ENCODE measurements around the gene BABAM1. TPM values are rescaled to one million over a fixed set of nuclear protein-coding genes. Genes with fewer than 3 reads are reported as not detected.

Gene BABAM1
- total and polyA plus RNA-seq, 9 of the 15 experiments (the other 6 are each of a cell fraction or from before 2014, with no cell fraction given): 14.7 to 160 (median 113) TPM

DNA sequence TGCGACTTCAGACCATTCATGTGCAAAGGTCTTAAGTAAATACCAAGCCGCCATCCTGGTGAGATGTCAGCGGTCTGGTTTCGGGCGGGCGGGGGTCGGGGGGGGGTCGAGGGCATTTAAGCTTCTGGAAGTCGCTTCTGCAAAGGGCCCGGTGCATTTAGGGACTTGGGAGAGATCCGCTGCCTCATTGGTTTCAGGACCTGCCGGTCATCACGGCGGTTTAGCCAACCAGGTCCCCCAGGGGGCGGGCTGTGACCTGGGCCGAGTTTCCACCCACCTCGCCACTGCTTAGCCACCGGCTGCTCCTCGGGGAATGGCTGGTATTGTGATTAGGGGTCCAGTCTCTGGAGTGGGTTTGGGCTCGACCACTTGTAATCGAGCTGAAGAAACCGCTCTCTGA lies 22.2 kb downstream of the BABAM1 start (continued):
- TF ChIP-seq, protein P1, sequence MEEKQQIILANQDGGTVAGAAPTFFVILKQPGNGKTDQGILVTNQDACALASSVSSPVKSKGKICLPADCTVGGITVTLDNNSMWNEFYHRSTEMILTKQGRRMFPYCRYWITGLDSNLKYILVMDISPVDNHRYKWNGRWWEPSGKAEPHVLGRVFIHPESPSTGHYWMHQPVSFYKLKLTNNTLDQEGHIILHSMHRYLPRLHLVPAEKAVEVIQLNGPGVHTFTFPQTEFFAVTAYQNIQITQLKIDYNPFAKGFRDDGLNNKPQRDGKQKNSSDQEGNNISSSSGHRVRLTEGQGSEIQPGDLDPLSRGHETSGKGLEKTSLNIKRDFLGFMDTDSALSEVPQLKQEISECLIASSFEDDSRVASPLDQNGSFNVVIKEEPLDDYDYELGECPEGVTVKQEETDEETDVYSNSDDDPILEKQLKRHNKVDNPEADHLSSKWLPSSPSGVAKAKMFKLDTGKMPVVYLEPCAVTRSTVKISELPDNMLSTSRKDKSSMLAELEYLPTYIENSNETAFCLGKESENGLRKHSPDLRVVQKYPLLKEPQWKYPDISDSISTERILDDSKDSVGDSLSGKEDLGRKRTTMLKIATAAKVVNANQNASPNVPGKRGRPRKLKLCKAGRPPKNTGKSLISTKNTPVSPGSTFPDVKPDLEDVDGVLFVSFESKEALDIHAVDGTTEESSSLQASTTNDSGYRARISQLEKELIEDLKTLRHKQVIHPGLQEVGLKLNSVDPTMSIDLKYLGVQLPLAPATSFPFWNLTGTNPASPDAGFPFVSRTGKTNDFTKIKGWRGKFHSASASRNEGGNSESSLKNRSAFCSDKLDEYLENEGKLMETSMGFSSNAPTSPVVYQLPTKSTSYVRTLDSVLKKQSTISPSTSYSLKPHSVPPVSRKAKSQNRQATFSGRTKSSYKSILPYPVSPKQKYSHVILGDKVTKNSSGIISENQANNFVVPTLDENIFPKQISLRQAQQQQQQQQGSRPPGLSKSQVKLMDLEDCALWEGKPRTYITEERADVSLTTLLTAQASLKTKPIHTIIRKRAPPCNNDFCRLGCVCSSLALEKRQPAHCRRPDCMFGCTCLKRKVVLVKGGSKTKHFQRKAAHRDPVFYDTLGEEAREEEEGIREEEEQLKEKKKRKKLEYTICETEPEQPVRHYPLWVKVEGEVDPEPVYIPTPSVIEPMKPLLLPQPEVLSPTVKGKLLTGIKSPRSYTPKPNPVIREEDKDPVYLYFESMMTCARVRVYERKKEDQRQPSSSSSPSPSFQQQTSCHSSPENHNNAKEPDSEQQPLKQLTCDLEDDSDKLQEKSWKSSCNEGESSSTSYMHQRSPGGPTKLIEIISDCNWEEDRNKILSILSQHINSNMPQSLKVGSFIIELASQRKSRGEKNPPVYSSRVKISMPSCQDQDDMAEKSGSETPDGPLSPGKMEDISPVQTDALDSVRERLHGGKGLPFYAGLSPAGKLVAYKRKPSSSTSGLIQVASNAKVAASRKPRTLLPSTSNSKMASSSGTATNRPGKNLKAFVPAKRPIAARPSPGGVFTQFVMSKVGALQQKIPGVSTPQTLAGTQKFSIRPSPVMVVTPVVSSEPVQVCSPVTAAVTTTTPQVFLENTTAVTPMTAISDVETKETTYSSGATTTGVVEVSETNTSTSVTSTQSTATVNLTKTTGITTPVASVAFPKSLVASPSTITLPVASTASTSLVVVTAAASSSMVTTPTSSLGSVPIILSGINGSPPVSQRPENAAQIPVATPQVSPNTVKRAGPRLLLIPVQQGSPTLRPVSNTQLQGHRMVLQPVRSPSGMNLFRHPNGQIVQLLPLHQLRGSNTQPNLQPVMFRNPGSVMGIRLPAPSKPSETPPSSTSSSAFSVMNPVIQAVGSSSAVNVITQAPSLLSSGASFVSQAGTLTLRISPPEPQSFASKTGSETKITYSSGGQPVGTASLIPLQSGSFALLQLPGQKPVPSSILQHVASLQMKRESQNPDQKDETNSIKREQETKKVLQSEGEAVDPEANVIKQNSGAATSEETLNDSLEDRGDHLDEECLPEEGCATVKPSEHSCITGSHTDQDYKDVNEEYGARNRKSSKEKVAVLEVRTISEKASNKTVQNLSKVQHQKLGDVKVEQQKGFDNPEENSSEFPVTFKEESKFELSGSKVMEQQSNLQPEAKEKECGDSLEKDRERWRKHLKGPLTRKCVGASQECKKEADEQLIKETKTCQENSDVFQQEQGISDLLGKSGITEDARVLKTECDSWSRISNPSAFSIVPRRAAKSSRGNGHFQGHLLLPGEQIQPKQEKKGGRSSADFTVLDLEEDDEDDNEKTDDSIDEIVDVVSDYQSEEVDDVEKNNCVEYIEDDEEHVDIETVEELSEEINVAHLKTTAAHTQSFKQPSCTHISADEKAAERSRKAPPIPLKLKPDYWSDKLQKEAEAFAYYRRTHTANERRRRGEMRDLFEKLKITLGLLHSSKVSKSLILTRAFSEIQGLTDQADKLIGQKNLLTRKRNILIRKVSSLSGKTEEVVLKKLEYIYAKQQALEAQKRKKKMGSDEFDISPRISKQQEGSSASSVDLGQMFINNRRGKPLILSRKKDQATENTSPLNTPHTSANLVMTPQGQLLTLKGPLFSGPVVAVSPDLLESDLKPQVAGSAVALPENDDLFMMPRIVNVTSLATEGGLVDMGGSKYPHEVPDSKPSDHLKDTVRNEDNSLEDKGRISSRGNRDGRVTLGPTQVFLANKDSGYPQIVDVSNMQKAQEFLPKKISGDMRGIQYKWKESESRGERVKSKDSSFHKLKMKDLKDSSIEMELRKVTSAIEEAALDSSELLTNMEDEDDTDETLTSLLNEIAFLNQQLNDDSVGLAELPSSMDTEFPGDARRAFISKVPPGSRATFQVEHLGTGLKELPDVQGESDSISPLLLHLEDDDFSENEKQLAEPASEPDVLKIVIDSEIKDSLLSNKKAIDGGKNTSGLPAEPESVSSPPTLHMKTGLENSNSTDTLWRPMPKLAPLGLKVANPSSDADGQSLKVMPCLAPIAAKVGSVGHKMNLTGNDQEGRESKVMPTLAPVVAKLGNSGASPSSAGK (IDR thresholded peaks at IDR 0.05): no peak
- no peak for TF ChIP-seq TAF1 (IDR thresholded peaks at IDR 0.05; ENCODE audit: control insufficient read depth, extremely low read depth, insufficient read depth, low read length, severe bottlenecking)
- TF ChIP-seq, protein P2, sequence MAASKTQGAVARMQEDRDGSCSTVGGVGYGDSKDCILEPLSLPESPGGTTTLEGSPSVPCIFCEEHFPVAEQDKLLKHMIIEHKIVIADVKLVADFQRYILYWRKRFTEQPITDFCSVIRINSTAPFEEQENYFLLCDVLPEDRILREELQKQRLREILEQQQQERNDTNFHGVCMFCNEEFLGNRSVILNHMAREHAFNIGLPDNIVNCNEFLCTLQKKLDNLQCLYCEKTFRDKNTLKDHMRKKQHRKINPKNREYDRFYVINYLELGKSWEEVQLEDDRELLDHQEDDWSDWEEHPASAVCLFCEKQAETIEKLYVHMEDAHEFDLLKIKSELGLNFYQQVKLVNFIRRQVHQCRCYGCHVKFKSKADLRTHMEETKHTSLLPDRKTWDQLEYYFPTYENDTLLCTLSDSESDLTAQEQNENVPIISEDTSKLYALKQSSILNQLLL (CRISPR knock-in tag; IDR thresholded peaks at IDR 0.05; ENCODE audit: borderline replicate concordance): no peak
- no peak for TF ChIP-seq RNF2 (IDR thresholded peaks at IDR 0.05)
- TF ChIP-seq MBD2 (IDR thresholded peaks at IDR 0.05; ENCODE audit: borderline replicate concordance, low read depth): peak; percentile 80; the same call in 1 of the 2 replicates
- no peak for TF ChIP-seq CCNT2 (IDR thresholded peaks at IDR 0.05; ENCODE audit: borderline replicate concordance, extremely low read depth, insufficient read length, low read depth, low read length)
- TF ChIP-seq NEUROD1 (IDR thresholded peaks at IDR 0.05; ENCODE audit: borderline replicate concordance, low read depth, low read length, partially characterized antibody): peak; percentile 47
- 0 out of 2 replicates have a peak, but pooled peaks have one; percentile 31 for TF ChIP-seq MTA3 (IDR thresholded peaks at IDR 0.05; ENCODE audit: borderline replicate concordance)
- no peak for TF ChIP-seq BCOR (IDR thresholded peaks at IDR 0.05)
- TF ChIP-seq RBFOX2 (IDR thresholded peaks at IDR 0.05; ENCODE audit: low read depth, low read length): peak; percentile 42
- peak; percentile 95 for TF ChIP-seq NFYB (IDR thresholded peaks at IDR 0.05; ENCODE audit: extremely low read depth, insufficient read length)
- no peak for TF ChIP-seq ZBTB9 (CRISPR knock-in tag; IDR thresholded peaks at IDR 0.05)

All from K562 (cell line).